Liver (tissue), 9 donors: Measurements from ENCODE around the gene SOBP. TPM values are rescaled to one million over a fixed set of nuclear protein-coding genes. Genes with fewer than 3 reads are reported as not detected.

Source experiments
- DNase-seq: peaks from one replicate; pipeline ENCODE4 v3.0.0-alpha.2; 2017; ENCODE audit warnings: low spot score
- H3K27ac ChIP-seq, 2 donors: one replicate each; pipeline ENCODE4 v1.7.0; 2013; ENCODE audit warnings: inconsistent platforms in 2 of 2, low read length in 2 of 2, control low read depth in 1 of 2, low read depth in 1 of 2, mild to moderate bottlenecking in 1 of 2
- H3K27me3 ChIP-seq, 4 donors: one replicate each; pipeline versions ENCODE4 v1.6.1 to v1.7.0; 2013; ENCODE audit warnings: low read length in 3 of 4, inconsistent platforms in 1 of 4, mild to moderate bottlenecking in 1 of 4, moderate library complexity in 1 of 4; ENCODE audit not compliant: control insufficient read depth in 4 of 4, insufficient read depth in 4 of 4
- H3K36me3 ChIP-seq, 4 donors: one replicate each; pipeline versions ENCODE4 v1.6.1 to v1.7.0; 2013; ENCODE audit warnings: low read length in 3 of 4, mild to moderate bottlenecking in 3 of 4, low read depth in 1 of 4, moderate library complexity in 1 of 4; ENCODE audit not compliant: control insufficient read depth in 4 of 4, insufficient read depth in 3 of 4
- H3K4me1 ChIP-seq, 4 donors: one replicate each; pipeline versions ENCODE4 v1.6.1 to v1.7.0; 2013; ENCODE audit warnings: low read length in 3 of 4, mild to moderate bottlenecking in 3 of 4, moderate library complexity in 1 of 4; ENCODE audit not compliant: control insufficient read depth in 4 of 4, insufficient read depth in 4 of 4
- H3K4me3 ChIP-seq, 3 donors: one replicate each; pipeline versions ENCODE4 v1.6.1 to v1.7.0; 2013; ENCODE audit warnings: low read length in 3 of 3, control low read depth in 1 of 3, low read depth in 1 of 3, mild to moderate bottlenecking in 1 of 3
- H3K9ac ChIP-seq, 2 donors: one replicate each; pipeline ENCODE4 v1.7.0; 2013; ENCODE audit warnings: low read length in 2 of 2, mild to moderate bottlenecking in 2 of 2, moderate library complexity in 2 of 2, control low read depth in 1 of 2, low read depth in 1 of 2
- H3K9me3 ChIP-seq, 4 donors: one replicate each; pipeline versions ENCODE4 v1.6.1 to v1.7.0; 2013; ENCODE audit warnings: low read length in 3 of 4; ENCODE audit not compliant: control insufficient read depth in 4 of 4
- EGR1 ChIP-seq, 2 donors: IDR thresholded peaks; 2 replicates each; pipeline ENCODE4 v1.6.1; 2016 to 2018; ENCODE audit warnings: antibody characterized with exemption in 2 of 2, low read depth in 2 of 2
- FOXA1 ChIP-seq: IDR thresholded peaks from 2 replicates; pipeline ENCODE4 v1.6.1; 2016; ENCODE audit warnings: antibody characterized with exemption
- FOXA2 ChIP-seq: IDR thresholded peaks from 2 replicates; pipeline ENCODE4 v1.6.1; 2016; ENCODE audit warnings: antibody characterized with exemption
- GABPA ChIP-seq, 2 donors: IDR thresholded peaks in 1 of 2; conservative IDR thresholded peaks in 1 of 2; 2 replicates each; pipeline ENCODE4 v1.6.1; 2016; ENCODE audit warnings: antibody characterized with exemption in 2 of 2, mild to moderate bottlenecking in 1 of 2, moderate library complexity in 1 of 2
- HNF4A ChIP-seq, 2 donors: conservative IDR thresholded peaks; 2 replicates each; pipeline ENCODE4 v1.6.1; 2016; ENCODE audit warnings: antibody characterized with exemption in 2 of 2, mild to moderate bottlenecking in 2 of 2
- HNF4G ChIP-seq: IDR thresholded peaks from 2 replicates; pipeline ENCODE4 v1.6.1; 2016; ENCODE audit warnings: antibody characterized with exemption
- JUND ChIP-seq, 2 donors: IDR thresholded peaks; 2 replicates each; pipeline ENCODE4 v1.6.1; 2016; ENCODE audit warnings: antibody characterized with exemption in 2 of 2
- MAX ChIP-seq: IDR thresholded peaks from 2 replicates; pipeline ENCODE4 v1.6.1; 2016; ENCODE audit warnings: antibody characterized with exemption
- NR2F2 ChIP-seq: IDR thresholded peaks from 2 replicates; pipeline ENCODE4 v1.6.1; 2016; ENCODE audit warnings: antibody characterized with exemption
- RAD21 ChIP-seq, 2 donors: IDR thresholded peaks; 2 replicates each; pipeline ENCODE4 v1.6.1; 2016; ENCODE audit warnings: antibody characterized with exemption in 2 of 2, mild to moderate bottlenecking in 2 of 2
- RXRA ChIP-seq, 2 donors: IDR thresholded peaks; 2 replicates each; pipeline ENCODE4 v1.6.1; 2017 to 2018; ENCODE audit warnings: antibody characterized with exemption in 2 of 2, mild to moderate bottlenecking in 1 of 2
- SP1 ChIP-seq: IDR thresholded peaks from 2 replicates; pipeline ENCODE4 v1.6.1; 2018; ENCODE audit warnings: antibody characterized with exemption, mild to moderate bottlenecking
- TAF1 ChIP-seq: conservative IDR thresholded peaks from 2 replicates; pipeline ENCODE4 v1.6.1; 2016; ENCODE audit warnings: antibody characterized with exemption, mild to moderate bottlenecking
- YY1 ChIP-seq: IDR thresholded peaks from 2 replicates; pipeline ENCODE4 v1.6.1; 2016; ENCODE audit warnings: antibody characterized with exemption, mild to moderate bottlenecking
- whole genome bisulfite sequencing: extraction: QIAGEN DNeasy Blood & Tissue Kit; methylation state at CpG from one replicate; pipeline ENCODE4 v1.1.7; 2013; 5-methylcytosine and 5-hydroxymethylcytosine counted together
- polyA plus RNA-seq, 2 donors: library from polyadenylated mRNA; stranded (reverse) in 1 of 2; unstranded in 1 of 2; fragments of 200-250 nt in 1 of 2; fragments of >200 nt in 1 of 2; fragmentation: Nextera tagmentation in 1 of 2; extraction: Ambion mirVana in 1 of 2; gene quantifications; one replicate each; pipeline versions ENCODE4 v1.2.1 to v1.2.3, GENCODE V29; 2013 to 2015
- total RNA-seq, 2 donors: library from RNA; depleted of rRNA; stranded (reverse); fragments of >200 nt; gene quantifications; one replicate each; pipeline ENCODE4 v1.2.3, GENCODE V29; 2014
- TF ChIP-seq, protein P1 (sequence below): fragments of 150-350 bp; IDR thresholded peaks from 2 replicates; pipeline ENCODE4 v1.5.1; 2017; ENCODE audit warnings: improper control_type of control experiment, low read depth, low read length; ENCODE audit not compliant: missing input control
- TF ChIP-seq, protein P2 (sequence below): IDR thresholded peaks from 2 replicates; pipeline ENCODE4 v1.6.1; 2016; ENCODE audit warnings: antibody characterized with exemption
- TF ChIP-seq, protein P3 (sequence below): IDR thresholded peaks from 2 replicates; pipeline ENCODE4 v1.6.1; 2016; ENCODE audit warnings: antibody characterized with exemption, mild to moderate bottlenecking
- TF ChIP-seq, protein P4 (sequence below): IDR thresholded peaks from 2 replicates; pipeline ENCODE4 v1.6.1; 2016; ENCODE audit warnings: antibody characterized with exemption
- donor health status: healthy.
- donor health status: healthy.
- donor health status: healthy.
- donor health status: healthy.
- donor health status: healthy.

SOBP gene
- total and polyA plus RNA-seq, 4 donors = 0.99 to 5.4 (median 1.9) TPM

GRCh38 chr6:107603006-107603370 lies 113.1 kb downstream of the SOBP start:
- H3K27me3 ChIP-seq = no peaks in the 10 kb centered on the region
- no peak overlapping the region for H3K4me3 ChIP-seq
- H3K9ac ChIP-seq = no peak overlapping the region
- TF ChIP-seq HNF4A (conservative IDR thresholded peaks at IDR 0.05) (no peak), RAD21 (IDR thresholded peaks at IDR 0.05) (peak; percentile 64 to 69)
- no peak for DNase-seq
- H3K36me3 ChIP-seq = no peaks in the 10 kb centered on the region
- no peak overlapping the region for H3K27ac ChIP-seq
- no peaks in the 10 kb centered on the region for H3K4me1 ChIP-seq
- WGBS = 70% methylated on average over 3 of the region's 3 CpGs
- H3K9me3 ChIP-seq = no peaks in the 10 kb centered on the region

DNA sequence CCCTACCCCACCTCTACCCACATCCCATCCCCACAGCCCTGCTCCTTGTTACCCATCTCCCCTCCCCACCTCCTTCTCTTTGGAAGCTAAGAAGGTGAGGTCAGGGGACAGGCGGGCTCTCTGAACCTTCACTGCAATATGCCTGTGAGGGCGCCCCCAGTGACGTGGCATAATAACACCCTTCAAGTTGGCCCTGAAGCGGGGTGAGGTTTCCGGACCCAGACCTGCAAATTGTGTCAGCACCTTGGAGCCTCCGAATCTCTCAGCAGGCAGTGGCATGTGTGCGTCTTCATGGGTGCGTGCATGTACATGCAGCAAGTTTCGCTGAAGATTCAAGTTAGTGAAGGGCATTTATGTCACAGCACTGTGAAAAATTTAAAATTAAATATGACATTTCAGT lies 114.6 kb downstream of the SOBP start:
- H3K36me3 ChIP-seq = no peaks in the 10 kb centered on the region
- no peak overlapping the region for H3K27ac ChIP-seq
- no peak overlapping the region for H3K9ac ChIP-seq
- no peak overlapping the region for H3K4me3 ChIP-seq
- no peaks in the 10 kb centered on the region for H3K27me3 ChIP-seq
- H3K4me1 ChIP-seq = no peaks in the 10 kb centered on the region
- H3K9me3 ChIP-seq = no peaks in the 10 kb centered on the region
- 97% methylated on average over 9 of the region's 9 CpGs for WGBS
- no peak for DNase-seq
- TF ChIP-seq SP1 = no peak
- TF ChIP-seq RXRA (IDR thresholded peaks at IDR 0.05) = no peak
- no peak for TF ChIP-seq YY1
- TF ChIP-seq, protein P1, sequence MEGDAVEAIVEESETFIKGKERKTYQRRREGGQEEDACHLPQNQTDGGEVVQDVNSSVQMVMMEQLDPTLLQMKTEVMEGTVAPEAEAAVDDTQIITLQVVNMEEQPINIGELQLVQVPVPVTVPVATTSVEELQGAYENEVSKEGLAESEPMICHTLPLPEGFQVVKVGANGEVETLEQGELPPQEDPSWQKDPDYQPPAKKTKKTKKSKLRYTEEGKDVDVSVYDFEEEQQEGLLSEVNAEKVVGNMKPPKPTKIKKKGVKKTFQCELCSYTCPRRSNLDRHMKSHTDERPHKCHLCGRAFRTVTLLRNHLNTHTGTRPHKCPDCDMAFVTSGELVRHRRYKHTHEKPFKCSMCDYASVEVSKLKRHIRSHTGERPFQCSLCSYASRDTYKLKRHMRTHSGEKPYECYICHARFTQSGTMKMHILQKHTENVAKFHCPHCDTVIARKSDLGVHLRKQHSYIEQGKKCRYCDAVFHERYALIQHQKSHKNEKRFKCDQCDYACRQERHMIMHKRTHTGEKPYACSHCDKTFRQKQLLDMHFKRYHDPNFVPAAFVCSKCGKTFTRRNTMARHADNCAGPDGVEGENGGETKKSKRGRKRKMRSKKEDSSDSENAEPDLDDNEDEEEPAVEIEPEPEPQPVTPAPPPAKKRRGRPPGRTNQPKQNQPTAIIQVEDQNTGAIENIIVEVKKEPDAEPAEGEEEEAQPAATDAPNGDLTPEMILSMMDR = no peak
- TF ChIP-seq HNF4A (conservative IDR thresholded peaks at IDR 0.05) = no peak
- no peak for TF ChIP-seq NR2F2
- TF ChIP-seq JUND (IDR thresholded peaks at IDR 0.05) = no peak
- no peak for TF ChIP-seq HNF4G
- TF ChIP-seq RAD21 (IDR thresholded peaks at IDR 0.05) = no peak
- TF ChIP-seq EGR1 (IDR thresholded peaks at IDR 0.05; ENCODE audit: low read depth in 2 of 2) = no peak
- no peak for TF ChIP-seq GABPA (IDR thresholded peaks at IDR 0.05 in 1 of 2, conservative IDR thresholded peaks at IDR 0.05 in 1 of 2)
- TF ChIP-seq, protein P2, sequence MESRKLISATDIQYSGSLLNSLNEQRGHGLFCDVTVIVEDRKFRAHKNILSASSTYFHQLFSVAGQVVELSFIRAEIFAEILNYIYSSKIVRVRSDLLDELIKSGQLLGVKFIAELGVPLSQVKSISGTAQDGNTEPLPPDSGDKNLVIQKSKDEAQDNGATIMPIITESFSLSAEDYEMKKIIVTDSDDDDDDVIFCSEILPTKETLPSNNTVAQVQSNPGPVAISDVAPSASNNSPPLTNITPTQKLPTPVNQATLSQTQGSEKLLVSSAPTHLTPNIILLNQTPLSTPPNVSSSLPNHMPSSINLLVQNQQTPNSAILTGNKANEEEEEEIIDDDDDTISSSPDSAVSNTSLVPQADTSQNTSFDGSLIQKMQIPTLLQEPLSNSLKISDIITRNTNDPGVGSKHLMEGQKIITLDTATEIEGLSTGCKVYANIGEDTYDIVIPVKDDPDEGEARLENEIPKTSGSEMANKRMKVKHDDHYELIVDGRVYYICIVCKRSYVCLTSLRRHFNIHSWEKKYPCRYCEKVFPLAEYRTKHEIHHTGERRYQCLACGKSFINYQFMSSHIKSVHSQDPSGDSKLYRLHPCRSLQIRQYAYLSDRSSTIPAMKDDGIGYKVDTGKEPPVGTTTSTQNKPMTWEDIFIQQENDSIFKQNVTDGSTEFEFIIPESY = no peak
- no peak for TF ChIP-seq TAF1
- no peak for TF ChIP-seq FOXA1
- TF ChIP-seq, protein P3, sequence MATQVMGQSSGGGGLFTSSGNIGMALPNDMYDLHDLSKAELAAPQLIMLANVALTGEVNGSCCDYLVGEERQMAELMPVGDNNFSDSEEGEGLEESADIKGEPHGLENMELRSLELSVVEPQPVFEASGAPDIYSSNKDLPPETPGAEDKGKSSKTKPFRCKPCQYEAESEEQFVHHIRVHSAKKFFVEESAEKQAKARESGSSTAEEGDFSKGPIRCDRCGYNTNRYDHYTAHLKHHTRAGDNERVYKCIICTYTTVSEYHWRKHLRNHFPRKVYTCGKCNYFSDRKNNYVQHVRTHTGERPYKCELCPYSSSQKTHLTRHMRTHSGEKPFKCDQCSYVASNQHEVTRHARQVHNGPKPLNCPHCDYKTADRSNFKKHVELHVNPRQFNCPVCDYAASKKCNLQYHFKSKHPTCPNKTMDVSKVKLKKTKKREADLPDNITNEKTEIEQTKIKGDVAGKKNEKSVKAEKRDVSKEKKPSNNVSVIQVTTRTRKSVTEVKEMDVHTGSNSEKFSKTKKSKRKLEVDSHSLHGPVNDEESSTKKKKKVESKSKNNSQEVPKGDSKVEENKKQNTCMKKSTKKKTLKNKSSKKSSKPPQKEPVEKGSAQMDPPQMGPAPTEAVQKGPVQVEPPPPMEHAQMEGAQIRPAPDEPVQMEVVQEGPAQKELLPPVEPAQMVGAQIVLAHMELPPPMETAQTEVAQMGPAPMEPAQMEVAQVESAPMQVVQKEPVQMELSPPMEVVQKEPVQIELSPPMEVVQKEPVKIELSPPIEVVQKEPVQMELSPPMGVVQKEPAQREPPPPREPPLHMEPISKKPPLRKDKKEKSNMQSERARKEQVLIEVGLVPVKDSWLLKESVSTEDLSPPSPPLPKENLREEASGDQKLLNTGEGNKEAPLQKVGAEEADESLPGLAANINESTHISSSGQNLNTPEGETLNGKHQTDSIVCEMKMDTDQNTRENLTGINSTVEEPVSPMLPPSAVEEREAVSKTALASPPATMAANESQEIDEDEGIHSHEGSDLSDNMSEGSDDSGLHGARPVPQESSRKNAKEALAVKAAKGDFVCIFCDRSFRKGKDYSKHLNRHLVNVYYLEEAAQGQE = no peak
- TF ChIP-seq FOXA2 = no peak
- TF ChIP-seq, protein P4, sequence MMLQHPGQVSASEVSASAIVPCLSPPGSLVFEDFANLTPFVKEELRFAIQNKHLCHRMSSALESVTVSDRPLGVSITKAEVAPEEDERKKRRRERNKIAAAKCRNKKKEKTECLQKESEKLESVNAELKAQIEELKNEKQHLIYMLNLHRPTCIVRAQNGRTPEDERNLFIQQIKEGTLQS = no peak
- TF ChIP-seq MAX = no peak
